ENCODE measurements around the gene PET117.
"Not testable (repeated sequence)": the region's sequence is repeated elsewhere in the genome, so short reads cannot be mapped to it uniquely, and the experiment has no call there.

Gene PET117

GRCh38 chr20:18092890-18093289, 44.8 kb upstream of the PET117 start:
- TF ChIP-seq, protein P1, sequence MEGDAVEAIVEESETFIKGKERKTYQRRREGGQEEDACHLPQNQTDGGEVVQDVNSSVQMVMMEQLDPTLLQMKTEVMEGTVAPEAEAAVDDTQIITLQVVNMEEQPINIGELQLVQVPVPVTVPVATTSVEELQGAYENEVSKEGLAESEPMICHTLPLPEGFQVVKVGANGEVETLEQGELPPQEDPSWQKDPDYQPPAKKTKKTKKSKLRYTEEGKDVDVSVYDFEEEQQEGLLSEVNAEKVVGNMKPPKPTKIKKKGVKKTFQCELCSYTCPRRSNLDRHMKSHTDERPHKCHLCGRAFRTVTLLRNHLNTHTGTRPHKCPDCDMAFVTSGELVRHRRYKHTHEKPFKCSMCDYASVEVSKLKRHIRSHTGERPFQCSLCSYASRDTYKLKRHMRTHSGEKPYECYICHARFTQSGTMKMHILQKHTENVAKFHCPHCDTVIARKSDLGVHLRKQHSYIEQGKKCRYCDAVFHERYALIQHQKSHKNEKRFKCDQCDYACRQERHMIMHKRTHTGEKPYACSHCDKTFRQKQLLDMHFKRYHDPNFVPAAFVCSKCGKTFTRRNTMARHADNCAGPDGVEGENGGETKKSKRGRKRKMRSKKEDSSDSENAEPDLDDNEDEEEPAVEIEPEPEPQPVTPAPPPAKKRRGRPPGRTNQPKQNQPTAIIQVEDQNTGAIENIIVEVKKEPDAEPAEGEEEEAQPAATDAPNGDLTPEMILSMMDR (IDR thresholded peaks at IDR 0.05): no peak
- intact Hi-C loops (cut with DNase I; ENCODE audit: low total_unique reads): no loop called here
- Histone ChIP-seq H3K4me1 (no peaks in the 10 kb centered on the region), H3K27me3 (no peaks in the 10 kb centered on the region), H3K9me3 (no peaks in the 10 kb centered on the region), H3K36me3 (no peaks in the 10 kb centered on the region), H3K4me3 (no peak overlapping the region), H3K27ac (no peak overlapping the region)
- DNase-seq: no peak

DNA sequence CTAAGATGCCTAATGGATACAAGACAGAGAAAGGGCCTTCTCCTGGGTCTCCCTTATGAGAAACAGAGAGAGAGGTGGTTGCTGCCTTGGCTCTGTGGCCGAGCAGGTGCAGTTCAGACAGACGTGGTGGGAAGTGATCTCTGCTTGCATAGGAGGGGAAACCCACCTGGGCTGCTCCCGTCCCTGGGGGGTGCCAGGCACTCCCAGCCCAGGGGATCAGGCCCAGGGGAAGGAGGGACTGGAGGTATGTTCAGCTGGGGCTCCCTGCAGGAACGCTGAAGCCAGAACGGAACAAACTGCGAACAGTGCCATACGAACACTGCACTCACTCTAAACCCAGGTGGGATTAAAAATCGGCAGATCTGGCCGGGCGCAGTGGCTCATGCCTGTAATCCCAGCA, 44.3 kb upstream of the PET117 start:
- intact Hi-C loops (cut with DNase I; ENCODE audit: low total_unique reads): no loop called here

GRCh38 chr20:18094191-18094590, 43.5 kb upstream of the PET117 start:
- no peak overlapping the region for H3K4me3 ChIP-seq
- H3K36me3 ChIP-seq: no peaks in the 10 kb centered on the region
- no peaks in the 10 kb centered on the region for H3K9me3 ChIP-seq
- TF ChIP-seq, protein P1 (IDR thresholded peaks at IDR 0.05): no peak
- intact Hi-C loops (cut with DNase I; ENCODE audit: low total_unique reads): no loop called here
- no peak for DNase-seq
- H3K27ac ChIP-seq: no peak overlapping the region
- H3K27me3 ChIP-seq: no peaks in the 10 kb centered on the region
- H3K4me1 ChIP-seq: no peaks in the 10 kb centered on the region

More for the DNA sequence above, 44.3 kb upstream of the PET117 start:
- DNase-seq: no peak
- H3K4me3 ChIP-seq: no peak overlapping the region
- no peaks in the 10 kb centered on the region for H3K36me3 ChIP-seq
- no peaks in the 10 kb centered on the region for H3K9me3 ChIP-seq
- no peak overlapping the region for H3K27ac ChIP-seq
- no peaks in the 10 kb centered on the region for H3K4me1 ChIP-seq
- no peaks in the 10 kb centered on the region for H3K27me3 ChIP-seq
- TF ChIP-seq, protein P1 (IDR thresholded peaks at IDR 0.05): no peak

DNA sequence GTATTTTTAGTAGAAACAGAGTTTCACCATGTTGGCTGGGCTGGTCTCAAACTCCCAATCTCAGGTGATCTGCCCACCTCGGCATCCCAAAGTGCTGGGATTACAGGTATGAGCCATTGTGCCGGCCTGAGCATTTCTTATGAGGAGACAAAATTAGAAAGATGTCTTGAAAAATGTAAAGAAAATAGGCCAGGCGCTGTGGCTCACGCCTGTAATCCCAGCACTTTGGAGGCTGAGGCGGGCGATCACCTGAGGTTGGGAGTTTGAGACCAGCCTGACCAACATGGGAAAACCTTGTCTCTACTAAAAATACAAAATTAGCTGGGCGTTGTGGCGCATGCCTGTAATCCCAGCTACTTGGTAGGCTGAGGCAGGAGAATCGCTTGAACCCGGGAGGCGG, 37.1 kb upstream of the PET117 start:
- H3K27me3 ChIP-seq; H3K9me3 ChIP-seq; H3K27ac ChIP-seq; DNase-seq; intact Hi-C loops (cut with DNase I; ENCODE audit: low total_unique reads); H3K4me3 ChIP-seq; H3K36me3 ChIP-seq; H3K4me1 ChIP-seq: not testable (repeated sequence)

DNA sequence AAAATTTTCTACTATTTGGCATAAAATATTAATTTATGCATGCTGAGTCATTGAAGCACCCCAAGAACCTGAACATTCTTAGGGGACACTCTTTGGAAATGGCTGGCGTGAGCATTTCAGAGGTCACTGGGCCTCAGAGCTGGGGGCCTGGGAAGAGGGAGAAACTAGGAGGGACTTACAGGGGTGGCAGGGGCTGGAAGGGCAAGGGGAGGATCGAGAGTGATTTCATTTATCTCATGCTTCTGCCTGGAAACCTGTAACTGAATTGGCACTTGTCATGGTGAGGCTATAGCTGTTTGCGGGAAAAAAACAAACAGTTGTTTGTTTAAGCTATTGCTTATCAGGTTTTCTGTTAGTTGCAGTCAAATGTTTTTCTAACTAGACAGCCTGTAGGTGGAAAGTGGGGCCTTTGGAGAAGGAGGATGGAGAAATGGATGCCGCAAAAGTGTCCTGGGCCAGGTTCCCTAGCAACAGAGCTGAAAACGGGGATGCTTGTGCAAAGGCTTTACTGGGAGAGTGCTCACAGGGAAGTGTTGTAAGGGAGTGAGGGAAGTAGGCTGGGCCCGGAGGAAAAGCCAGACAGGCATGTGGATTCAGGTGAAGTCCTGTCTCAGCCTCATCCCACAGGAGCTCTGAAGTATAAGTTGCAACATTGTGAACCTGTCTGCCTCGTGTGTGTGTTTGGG, 36.4 kb upstream of the PET117 start:
- H3K9me3 ChIP-seq: no peaks in the 10 kb centered on the region
- no peak for DNase-seq
- peaks cover 0 to 4% of the 10 kb centered on the region in 2 donors for H3K27me3 ChIP-seq
- no peaks in the 10 kb centered on the region for H3K4me1 ChIP-seq
- intact Hi-C loops (cut with DNase I; ENCODE audit: low total_unique reads): no loop called here
- no peak overlapping the region for H3K27ac ChIP-seq
- TF ChIP-seq, protein P1 (IDR thresholded peaks at IDR 0.05): no peak
- H3K36me3 ChIP-seq: no peaks in the 10 kb centered on the region
- H3K4me3 ChIP-seq: no peak overlapping the region

GRCh38 chr20:18103497-18103896, 34.2 kb upstream of the PET117 start:
- intact Hi-C loops (cut with DNase I; ENCODE audit: low total_unique reads): no loop called here
- no peaks in the 10 kb centered on the region for H3K36me3 ChIP-seq
- no peak overlapping the region for H3K4me3 ChIP-seq
- no peak overlapping the region for H3K27ac ChIP-seq
- peaks cover 0 to 4% of the 10 kb centered on the region in 2 donors for H3K27me3 ChIP-seq
- no peaks in the 10 kb centered on the region for H3K9me3 ChIP-seq
- no peak for DNase-seq
- TF ChIP-seq, protein P1 (IDR thresholded peaks at IDR 0.05): no peak
- H3K4me1 ChIP-seq: no peaks in the 10 kb centered on the region
